HL-60 (cell line): ENCODE results near the gene AADAT.

Experiments used
- CTCF ChIP-seq: IDR thresholded peaks from one replicate; pipeline ENCODE4 v1.5.1; 2011; ENCODE audit warnings: low read length, control low read depth, inconsistent platforms; ENCODE audit not compliant: insufficient read depth
- POLR2AphosphoS5 ChIP-seq: IDR thresholded peaks from 2 replicates; pipeline ENCODE4 v1.6.1; 2012; ENCODE audit warnings: low read depth

GRCh38 chr4:170089274-170089667, 485 bp downstream of the AADAT start:
- TF ChIP-seq POLR2AphosphoS5 (no peak), CTCF (no peak)
